HG03354 (cell line): ENCODE measurements around the gene DHRS4L2.
A peak's percentile ranks its signal among the peaks of the same experiment; 100 is the strongest.

Experiments
- ATAC-seq: cut with Tn5 transposase; IDR thresholded peaks from one replicate; pipeline ENCODE4 v1.9.1; 2021; ENCODE audit warnings: mild to moderate bottlenecking; ENCODE audit not compliant: unreplicated experiment, poor library complexity, severe bottlenecking

The DHRS4L2 gene

GRCh38 chr14:24051176-24051788 lies 62.6 kb downstream of the DHRS4L2 start:
- no peak for ATAC-seq

- peak; percentile 83 for ATAC-seq
Observed at GRCh38 chr14:24051789-24052655, 63.3 kb downstream of the DHRS4L2 start, which contains the start of gene CARMIL3. TSS of gene CARMIL3 (plus strand) at chr14:24052009. CDS start at chr14:24052154, 145 bp downstream.

DNA sequence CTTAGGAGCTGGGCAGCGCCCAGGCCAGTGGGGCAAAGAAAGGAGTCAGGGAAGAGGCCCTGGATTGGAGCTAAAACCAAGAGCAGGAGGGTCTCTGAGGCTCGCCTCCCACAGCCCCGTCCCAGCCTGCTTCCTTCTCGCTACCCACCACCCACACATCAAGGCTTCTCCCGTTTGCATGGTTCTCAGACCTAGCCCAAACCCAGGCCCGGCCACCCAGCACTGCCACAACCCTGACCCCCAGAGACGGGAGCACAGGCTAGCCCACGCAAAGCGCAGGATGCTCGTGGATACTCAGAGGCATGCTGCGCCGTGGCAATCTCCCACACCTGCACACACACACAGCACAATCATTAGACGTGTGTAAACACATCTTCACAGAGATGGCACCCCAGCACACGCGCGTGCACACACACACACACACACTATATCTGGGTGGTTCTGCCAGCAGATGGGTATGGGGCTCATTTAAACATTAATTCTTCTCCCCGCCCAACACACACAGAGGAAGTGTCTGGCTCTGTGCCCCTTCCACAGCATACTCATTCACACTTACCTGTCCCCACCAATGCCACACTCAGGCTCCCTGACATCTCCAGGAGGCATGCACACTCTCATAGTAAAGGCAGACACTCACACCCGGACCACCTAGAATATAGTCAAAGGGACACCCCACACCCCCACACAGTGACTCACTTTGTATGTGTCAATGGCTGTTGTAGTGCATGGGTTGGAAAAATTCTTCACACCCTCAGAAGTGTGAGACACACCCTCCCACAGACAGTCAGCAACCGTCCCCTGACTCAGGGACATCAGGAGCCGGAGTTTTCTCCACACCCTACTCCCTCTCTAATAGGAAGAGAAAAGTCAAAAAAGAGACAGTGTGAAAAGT lies 64.2 kb downstream of the DHRS4L2 start:
- ATAC-seq: no peak

GRCh38 chr14:24053548-24054323 lies 65.0 kb downstream of the DHRS4L2 start:
- no peak for ATAC-seq

- no peak for ATAC-seq
Observed at GRCh38 chr14:24054324-24054641, 65.6 kb downstream of the DHRS4L2 start.

DNA sequence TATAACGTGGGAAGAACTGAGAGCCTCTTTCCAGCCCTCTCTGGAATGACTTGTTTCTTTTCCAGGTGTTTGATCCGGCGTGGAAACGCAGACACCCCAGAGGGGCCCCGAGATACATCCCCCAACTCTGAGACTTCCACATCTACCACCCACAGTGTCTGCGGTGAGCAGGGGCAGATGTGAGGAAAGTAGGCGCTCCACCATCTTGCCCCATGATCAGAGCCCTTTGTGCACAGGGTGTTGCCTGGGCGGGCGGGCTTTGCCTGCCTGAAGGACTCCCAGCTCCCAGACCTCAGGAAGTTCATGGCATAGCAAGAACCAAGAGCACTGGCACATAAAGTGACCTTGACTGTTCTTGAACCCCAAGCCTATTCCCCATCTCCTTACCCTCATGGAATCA lies 65.9 kb downstream of the DHRS4L2 start:
- no peak for ATAC-seq
